Esophagus squamous epithelium (tissue), 4 donors: Measurements from ENCODE around the gene CBFA2T2.

Experiments used
- CTCF ChIP-seq, 6 experiments: fragments of 450-650 bp in 4 of 6; fragments of 200-600 bp in 2 of 6; sonication (generic) in 2 of 6; IDR thresholded peaks; one replicate each; pipeline ENCODE4 v1.5.1; 2016 to 2019; ENCODE audit warnings: antibody characterized with exemption in 6 of 6, mild to moderate bottlenecking in 4 of 6, moderate library complexity in 4 of 6
- POLR2A ChIP-seq, 4 donors: fragments of 450-650 bp; IDR thresholded peaks; one replicate each; pipeline ENCODE4 v1.6.1; 2017; ENCODE audit warnings: antibody characterized with exemption in 4 of 4, mild to moderate bottlenecking in 4 of 4, moderate library complexity in 3 of 4

- TF ChIP-seq POLR2A (IDR thresholded peaks at IDR 0.05) (no peak), CTCF (IDR thresholded peaks at IDR 0.05) (no peak)
These were observed 66.3 kb downstream of the CBFA2T2 start for GRCh38 chr20:33556246-33556645.
